ENCODE results near the gene RPS27. TPM values are rescaled to one million over a fixed set of nuclear protein-coding genes. Genes with fewer than 3 reads are reported as not detected.
A peak's percentile ranks its signal among the peaks of the same experiment; 100 is the strongest.

Gene RPS27
- total and polyA plus RNA-seq, 10 of the 15 experiments (the other 5 are each of a cell fraction or from before 2014, with no cell fraction given) = 2,708 to 14,234 (median 8,874) TPM

- TF ChIP-seq CREB1 (IDR thresholded peaks at IDR 0.05; ENCODE audit: low read depth) (no peak), NBN (IDR thresholded peaks at IDR 0.05) (0 out of 2 replicates have a peak, but pooled peaks have one; percentile 87), RBBP5 (conservative IDR thresholded peaks at IDR 0.05) (no peak), POLR2A (IDR thresholded peaks at IDR 0.05; ENCODE audit: low read depth, low read length) (no peak; the same call in 1 of the 2 replicates), RAD21 (IDR thresholded peaks at IDR 0.05; ENCODE audit: insufficient read depth, low read depth, low read length) (no peak), SIN3A (IDR thresholded peaks at IDR 0.05; ENCODE audit: low read depth, low read length) (no peak), MTA2 (IDR thresholded peaks at IDR 0.05; ENCODE audit: low read depth) (peak; percentile 49; the same call in 1 of the 2 replicates), CBX5 (IDR thresholded peaks at IDR 0.05; ENCODE audit: low read depth) (no peak), CREM (IDR thresholded peaks at IDR 0.05; ENCODE audit: low read depth) (peak; percentile 52; the same call in 1 of the 2 replicates), EP300 (IDR thresholded peaks at IDR 0.05; ENCODE audit: borderline replicate concordance in 1 of 2, control insufficient read depth in 1 of 2, low read depth in 2 of 2, low read length in 2 of 2) (peak; percentile 18 to 59; a peak in 1 of 4 replicates), WRNIP1 (IDR thresholded peaks at IDR 0.05; ENCODE audit: borderline replicate concordance, low read depth, low read length) (0 out of 2 replicates have a peak, but pooled peaks have one; percentile 86), MLLT1 (IDR thresholded peaks at IDR 0.05) (peak; percentile 79; the same call in 1 of the 2 replicates), TAF1 (IDR thresholded peaks at IDR 0.05; ENCODE audit: borderline replicate concordance, low read depth, low read length) (no peak), TBL1XR1 (IDR thresholded peaks at IDR 0.05; ENCODE audit: low read depth, low read length) (no peak), IRF4 (IDR thresholded peaks at IDR 0.05; ENCODE audit: low read depth, low read length) (no peak), JUND (IDR thresholded peaks at IDR 0.05; ENCODE audit: low read depth, low read length) (no peak), PML (IDR thresholded peaks at IDR 0.05; ENCODE audit: low read length) (no peak), IKZF1 (conservative IDR thresholded peaks at IDR 0.05) (no peak; the same call in 1 of the 2 replicates), IKZF2 (IDR thresholded peaks at IDR 0.05) (peak in 1 of 2 experiments; percentile 32; a peak in 2 of 4 replicates), YBX1 (IDR thresholded peaks at IDR 0.05) (no peak), STAT3 (IDR thresholded peaks at IDR 0.05; ENCODE audit: low read depth, low read length) (no peak), MXI1 (IDR thresholded peaks at IDR 0.05; ENCODE audit: low read depth, low read length) (peak; percentile 67), NFYA (IDR thresholded peaks at IDR 0.05; ENCODE audit: borderline replicate concordance, low read depth, low read length) (no peak), POLR2AphosphoS2 (IDR thresholded peaks at IDR 0.05; ENCODE audit: low read depth, low read length) (no peak)
- TF ChIP-seq, protein P1, sequence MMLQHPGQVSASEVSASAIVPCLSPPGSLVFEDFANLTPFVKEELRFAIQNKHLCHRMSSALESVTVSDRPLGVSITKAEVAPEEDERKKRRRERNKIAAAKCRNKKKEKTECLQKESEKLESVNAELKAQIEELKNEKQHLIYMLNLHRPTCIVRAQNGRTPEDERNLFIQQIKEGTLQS (IDR thresholded peaks at IDR 0.05; ENCODE audit: borderline replicate concordance, extremely low read depth, low read depth, low read length) = no peak
- TF ChIP-seq, protein P2, sequence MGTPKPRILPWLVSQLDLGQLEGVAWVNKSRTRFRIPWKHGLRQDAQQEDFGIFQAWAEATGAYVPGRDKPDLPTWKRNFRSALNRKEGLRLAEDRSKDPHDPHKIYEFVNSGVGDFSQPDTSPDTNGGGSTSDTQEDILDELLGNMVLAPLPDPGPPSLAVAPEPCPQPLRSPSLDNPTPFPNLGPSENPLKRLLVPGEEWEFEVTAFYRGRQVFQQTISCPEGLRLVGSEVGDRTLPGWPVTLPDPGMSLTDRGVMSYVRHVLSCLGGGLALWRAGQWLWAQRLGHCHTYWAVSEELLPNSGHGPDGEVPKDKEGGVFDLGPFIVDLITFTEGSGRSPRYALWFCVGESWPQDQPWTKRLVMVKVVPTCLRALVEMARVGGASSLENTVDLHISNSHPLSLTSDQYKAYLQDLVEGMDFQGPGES (IDR thresholded peaks at IDR 0.05) = no peak; the same call in 1 of the 2 replicates
- TF ChIP-seq, protein P3, sequence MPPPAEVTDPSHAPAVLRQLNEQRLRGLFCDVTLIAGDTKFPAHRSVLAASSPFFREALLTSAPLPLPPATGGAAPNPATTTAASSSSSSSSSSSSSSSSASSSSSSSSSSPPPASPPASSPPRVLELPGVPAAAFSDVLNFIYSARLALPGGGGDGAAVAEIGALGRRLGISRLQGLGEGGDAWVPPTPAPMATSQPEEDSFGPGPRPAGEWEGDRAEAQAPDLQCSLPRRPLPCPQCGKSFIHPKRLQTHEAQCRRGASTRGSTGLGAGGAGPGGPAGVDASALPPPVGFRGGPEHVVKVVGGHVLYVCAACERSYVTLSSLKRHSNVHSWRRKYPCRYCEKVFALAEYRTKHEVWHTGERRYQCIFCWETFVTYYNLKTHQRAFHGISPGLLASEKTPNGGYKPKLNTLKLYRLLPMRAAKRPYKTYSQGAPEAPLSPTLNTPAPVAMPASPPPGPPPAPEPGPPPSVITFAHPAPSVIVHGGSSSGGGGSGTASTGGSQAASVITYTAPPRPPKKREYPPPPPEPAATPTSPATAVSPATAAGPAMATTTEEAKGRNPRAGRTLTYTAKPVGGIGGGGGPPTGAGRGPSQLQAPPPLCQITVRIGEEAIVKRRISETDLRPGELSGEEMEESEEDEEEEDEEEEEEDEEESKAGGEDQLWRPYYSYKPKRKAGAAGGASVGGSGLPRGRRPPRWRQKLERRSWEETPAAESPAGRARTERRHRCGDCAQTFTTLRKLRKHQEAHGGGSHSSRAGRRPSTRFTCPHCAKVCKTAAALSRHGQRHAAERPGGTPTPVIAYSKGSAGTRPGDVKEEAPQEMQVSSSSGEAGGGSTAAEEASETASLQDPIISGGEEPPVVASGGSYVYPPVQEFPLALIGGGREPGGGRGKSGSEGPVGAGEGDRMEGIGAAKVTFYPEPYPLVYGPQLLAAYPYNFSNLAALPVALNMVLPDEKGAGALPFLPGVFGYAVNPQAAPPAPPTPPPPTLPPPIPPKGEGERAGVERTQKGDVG (CRISPR knock-in tag; IDR thresholded peaks at IDR 0.05) = no peak
Measured at GRCh38 chr1:153957744-153958110, 32.8 kb upstream of the RPS27 start (continued).
